SK-N-SH (cell line): Measurements from ENCODE around the gene EIF2S2. TPM values are rescaled to one million over a fixed set of nuclear protein-coding genes. Genes with fewer than 3 reads are reported as not detected.
A peak's percentile ranks its signal among the peaks of the same experiment; 100 is the strongest.

Source experiments
- CHD2 ChIP-seq: fragments of 150-350 bp; IDR thresholded peaks from 2 replicates; pipeline ENCODE4 v1.6.1; 2018; ENCODE audit warnings: low read length; ENCODE audit not compliant: partially characterized antibody
- ELF1 ChIP-seq: IDR thresholded peaks from 2 replicates; pipeline ENCODE4 v1.4.0; 2012
- EP300 ChIP-seq, 2 experiments: IDR thresholded peaks; 2 replicates each; pipeline versions ENCODE4 v1.4.0 to v1.6.1; 2012; ENCODE audit warnings: borderline replicate concordance in 1 of 2, low read depth in 1 of 2, low read length in 1 of 2
- GATA2 ChIP-seq: sonication (generic); formaldehyde crosslinking; IDR thresholded peaks from 2 replicates; pipeline ENCODE4 v1.5.0; 2020; ENCODE audit warnings: mild to moderate bottlenecking, missing genetic modification reagents
- JUND ChIP-seq: IDR thresholded peaks from 2 replicates; pipeline ENCODE4 v1.4.0; 2012
- MEF2A ChIP-seq: IDR thresholded peaks from 2 replicates; pipeline ENCODE4 v1.4.0; 2012; ENCODE audit warnings: low read depth, borderline replicate concordance
- NRF1 ChIP-seq: IDR thresholded peaks from 2 replicates; pipeline ENCODE4 v1.6.1; 2012; ENCODE audit warnings: low read depth, mild to moderate bottlenecking, low read length
- PBX3 ChIP-seq: IDR thresholded peaks from 2 replicates; pipeline ENCODE4; 2012
- RCOR1 ChIP-seq: fragments of 150-350 bp; IDR thresholded peaks from 2 replicates; pipeline ENCODE4 v1.6.1; 2017; ENCODE audit warnings: antibody characterized with exemption, low read length
- REST ChIP-seq: IDR thresholded peaks from 2 replicates; pipeline ENCODE4 v1.6.1; 2012; ENCODE audit warnings: mild to moderate bottlenecking, low read depth, low read length, moderate library complexity
- SIN3A ChIP-seq: IDR thresholded peaks from 2 replicates; pipeline ENCODE4 v1.6.1; 2012; ENCODE audit warnings: low read depth, mild to moderate bottlenecking, low read length, moderate library complexity, borderline replicate concordance
- TAF1 ChIP-seq: IDR thresholded peaks from 2 replicates; pipeline ENCODE4 v1.6.1; 2012; ENCODE audit warnings: low read depth, mild to moderate bottlenecking, low read length, moderate library complexity, borderline replicate concordance
- YY1 ChIP-seq: IDR thresholded peaks from 2 replicates; pipeline ENCODE4 v1.4.0; 2012; ENCODE audit warnings: low read depth, mild to moderate bottlenecking
- ZBTB33 ChIP-seq: IDR thresholded peaks from 2 replicates; pipeline ENCODE4 v1.4.0; 2012; ENCODE audit warnings: low read depth, borderline replicate concordance
- polyA plus RNA-seq, 3 experiments: library from polyadenylated mRNA; depleted of rRNA; stranded (reverse); fragments of >200 nt; gene quantifications; 2 replicates each; pipeline ENCODE4 v1.2.3, GENCODE V29; 2012

The EIF2S2 gene
- polyA plus RNA-seq, 1 of the 3 experiments (the other 2 are of a cell fraction): 50.7 TPM

GRCh38 chr20:34069341-34070078, 42.5 kb downstream of the EIF2S2 start (continued):
- TF ChIP-seq ZBTB33 (no peak), YY1 (no peak), CHD2 (no peak), ELF1 (no peak), JUND (no peak), SIN3A (no peak), REST (no peak), RCOR1 (0 out of 2 replicates have a peak, but pooled peaks have one; percentile 12), EP300 (IDR thresholded peaks at IDR 0.05; ENCODE audit: borderline replicate concordance in 1 of 2, low read depth in 1 of 2, low read length in 1 of 2) (no peak), MEF2A (no peak), TAF1 (no peak), NRF1 (no peak), GATA2 (CRISPR knock-in tag) (no peak), PBX3 (no peak)
- TF ChIP-seq, all 33 proteins: peak for 5
